HepG2 (cell line): ENCODE results near the gene NGFR. TPM values are rescaled to one million over a fixed set of nuclear protein-coding genes. Genes with fewer than 3 reads are reported as not detected.
A peak's percentile ranks its signal among the peaks of the same experiment; 100 is the strongest.

Experiments
- ARHGAP35 ChIP-seq: sonication (generic); formaldehyde crosslinking; IDR thresholded peaks from 2 replicates; pipeline ENCODE4 v1.9.0; 2022; ENCODE audit warnings: mild to moderate bottlenecking, inconsistent platforms, moderate library complexity, missing genetic modification reagents, borderline replicate concordance
- CBX5 ChIP-seq: sonication (generic); formaldehyde crosslinking; IDR thresholded peaks from 2 replicates; pipeline ENCODE4 v1.4.0; 2020; ENCODE audit warnings: missing genetic modification reagents, borderline replicate concordance
- HDAC1 ChIP-seq: sonication (generic); formaldehyde crosslinking; IDR thresholded peaks from 2 replicates; pipeline ENCODE4 v1.5.1; 2020; ENCODE audit warnings: mild to moderate bottlenecking, missing genetic modification reagents
- KLF11 ChIP-seq: IDR thresholded peaks from 2 replicates; pipeline ENCODE4 v1.6.1; 2016; ENCODE audit warnings: missing compliant biosample characterization
- NFE2 ChIP-seq: sonication (generic); formaldehyde crosslinking; IDR thresholded peaks from 2 replicates; pipeline ENCODE4 v1.4.0; 2020; ENCODE audit warnings: missing genetic modification reagents
- WIZ ChIP-seq: sonication (generic); formaldehyde crosslinking; IDR thresholded peaks from 2 replicates; pipeline ENCODE4 v1.5.1; 2020; ENCODE audit warnings: mild to moderate bottlenecking, missing genetic modification reagents
- ZFAT ChIP-seq: sonication (generic); formaldehyde crosslinking; conservative IDR thresholded peaks from 2 replicates; pipeline ENCODE4 v1.8.1; 2023; ENCODE audit warnings: missing genetic modification reagents, inconsistent platforms
- ZMYM3 ChIP-seq: sonication (generic); formaldehyde crosslinking; IDR thresholded peaks from 2 replicates; pipeline ENCODE4 v1.5.1; 2020; ENCODE audit warnings: mild to moderate bottlenecking, missing genetic modification reagents
- ZNF350 ChIP-seq: sonication (generic); formaldehyde crosslinking; IDR thresholded peaks from 2 replicates; pipeline ENCODE4 v1.4.0; 2020; ENCODE audit warnings: mild to moderate bottlenecking, low read depth, missing genetic modification reagents, borderline replicate concordance
- ZNF501 ChIP-seq: sonication (generic); formaldehyde crosslinking; IDR thresholded peaks from 2 replicates; pipeline ENCODE4 v1.5.1; 2020; ENCODE audit warnings: mild to moderate bottlenecking, moderate library complexity, missing genetic modification reagents
- ZNF558 ChIP-seq: sonication (generic); formaldehyde crosslinking; IDR thresholded peaks from 2 replicates; pipeline ENCODE4 v1.9.0; 2022; ENCODE audit warnings: mild to moderate bottlenecking, missing genetic modification reagents, borderline replicate concordance
- ZNF670 ChIP-seq: sonication (generic); formaldehyde crosslinking; IDR thresholded peaks from 2 replicates; pipeline ENCODE4 v1.8.0; 2022; ENCODE audit warnings: mild to moderate bottlenecking, missing genetic modification reagents, borderline replicate concordance
- ZNF749 ChIP-seq: sonication (generic); formaldehyde crosslinking; IDR thresholded peaks from 2 replicates; pipeline ENCODE4 v1.8.0; 2022; ENCODE audit warnings: mild to moderate bottlenecking, missing genetic modification reagents, moderate library complexity, borderline replicate concordance
- ZNF75D ChIP-seq: sonication (generic); formaldehyde crosslinking; IDR thresholded peaks from 2 replicates; pipeline ENCODE4 v1.8.1; 2023; ENCODE audit warnings: missing genetic modification reagents, mild to moderate bottlenecking, borderline replicate concordance
- polyA plus RNA-seq, 8 experiments: library from polyadenylated mRNA; depleted of rRNA in 3 of 8; stranded (reverse) in 7 of 8; unstranded in 1 of 8; fragments of >200 nt; fragmentation: Illumina TruSeq in 4 of 8; extraction: Trizol in 4 of 8; gene quantifications; 2 replicates each; pipeline versions ENCODE4 v1.2.1 to v1.2.3, GENCODE V29; 2011 to 2016; ENCODE audit warnings: low read depth in 4 of 8, missing spikeins in 1 of 8, mixed read lengths in 1 of 8; ENCODE audit not compliant: insufficient read depth in 1 of 8
- total RNA-seq, 5 experiments: library from RNA; depleted of rRNA; stranded (reverse); fragments of >200 nt; fragmentation: Illumina TruSeq; extraction: Trizol; gene quantifications; 2 replicates each; pipeline ENCODE4 v1.2.3, GENCODE V29; 2016; ENCODE audit warnings: low read depth in 1 of 5
- TF ChIP-seq, protein P1 (sequence below): sonication (generic); formaldehyde crosslinking; IDR thresholded peaks from 2 replicates; pipeline ENCODE4 v1.4.0; 2020; ENCODE audit warnings: missing genetic modification reagents
- TF ChIP-seq, protein P2 (sequence below): IDR thresholded peaks from 2 replicates; pipeline ENCODE4 v1.6.1; 2016; ENCODE audit warnings: mild to moderate bottlenecking
- TF ChIP-seq, protein P3 (sequence below): IDR thresholded peaks from 2 replicates; pipeline ENCODE4 v1.4.0; 2020; ENCODE audit warnings: mild to moderate bottlenecking, missing genetic modification reagents
- TF ChIP-seq, protein P4 (sequence below): sonication (generic); formaldehyde crosslinking; conservative IDR thresholded peaks from 2 replicates; pipeline ENCODE4 v1.4.0; 2020; ENCODE audit warnings: missing genetic modification reagents
- TF ChIP-seq, protein P5 (sequence below): sonication (generic); formaldehyde crosslinking; IDR thresholded peaks from 2 replicates; pipeline ENCODE4 v1.4.0; 2020; ENCODE audit warnings: mild to moderate bottlenecking, missing genetic modification reagents

The NGFR gene
- total and polyA plus RNA-seq, 2 of the 13 experiments (the other 11 are each of a cell fraction or from before 2014, with no cell fraction given) = 1.1 to 1.8 TPM

DNA sequence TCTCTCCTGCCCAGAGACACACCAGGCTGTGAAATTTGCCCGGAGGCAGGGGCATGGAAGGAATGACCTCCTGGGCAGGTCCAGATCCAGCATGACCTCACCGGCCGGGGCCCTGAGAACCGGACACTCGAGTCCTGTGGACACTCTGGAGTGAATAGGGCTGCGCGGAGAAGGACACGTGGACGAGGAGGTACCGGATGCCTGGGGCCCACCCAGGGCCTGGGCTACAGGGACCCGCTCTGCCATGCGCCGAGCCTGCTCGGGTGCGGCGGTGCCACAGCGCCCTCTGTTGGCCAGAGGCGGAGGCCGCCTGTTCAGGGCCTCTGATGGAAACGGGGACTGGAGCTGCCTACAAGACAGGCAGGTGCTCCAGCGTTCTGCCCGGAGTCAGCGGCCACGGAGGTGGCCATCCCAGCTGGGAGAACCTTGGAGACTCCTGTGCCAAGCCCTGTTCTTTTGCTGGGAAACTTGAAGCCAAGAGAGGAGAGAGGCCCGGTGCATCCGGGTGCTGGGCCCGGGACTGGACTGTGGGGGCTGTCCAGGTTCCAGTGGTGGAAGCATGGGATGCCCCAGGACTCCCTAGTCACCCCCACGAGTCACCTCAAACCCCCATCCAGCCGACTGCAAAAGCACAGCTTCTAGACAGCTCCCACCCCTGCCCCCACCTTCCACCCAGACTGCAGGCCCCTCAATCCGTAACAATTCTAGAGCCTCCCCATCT, 61.3 kb downstream of the NGFR start (continued):
- TF ChIP-seq, protein P1, sequence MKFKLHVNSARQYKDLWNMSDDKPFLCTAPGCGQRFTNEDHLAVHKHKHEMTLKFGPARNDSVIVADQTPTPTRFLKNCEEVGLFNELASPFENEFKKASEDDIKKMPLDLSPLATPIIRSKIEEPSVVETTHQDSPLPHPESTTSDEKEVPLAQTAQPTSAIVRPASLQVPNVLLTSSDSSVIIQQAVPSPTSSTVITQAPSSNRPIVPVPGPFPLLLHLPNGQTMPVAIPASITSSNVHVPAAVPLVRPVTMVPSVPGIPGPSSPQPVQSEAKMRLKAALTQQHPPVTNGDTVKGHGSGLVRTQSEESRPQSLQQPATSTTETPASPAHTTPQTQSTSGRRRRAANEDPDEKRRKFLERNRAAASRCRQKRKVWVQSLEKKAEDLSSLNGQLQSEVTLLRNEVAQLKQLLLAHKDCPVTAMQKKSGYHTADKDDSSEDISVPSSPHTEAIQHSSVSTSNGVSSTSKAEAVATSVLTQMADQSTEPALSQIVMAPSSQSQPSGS (CRISPR knock-in tag) = peak; percentile 49; the same call in 1 of the 2 replicates
- TF ChIP-seq, protein P2, sequence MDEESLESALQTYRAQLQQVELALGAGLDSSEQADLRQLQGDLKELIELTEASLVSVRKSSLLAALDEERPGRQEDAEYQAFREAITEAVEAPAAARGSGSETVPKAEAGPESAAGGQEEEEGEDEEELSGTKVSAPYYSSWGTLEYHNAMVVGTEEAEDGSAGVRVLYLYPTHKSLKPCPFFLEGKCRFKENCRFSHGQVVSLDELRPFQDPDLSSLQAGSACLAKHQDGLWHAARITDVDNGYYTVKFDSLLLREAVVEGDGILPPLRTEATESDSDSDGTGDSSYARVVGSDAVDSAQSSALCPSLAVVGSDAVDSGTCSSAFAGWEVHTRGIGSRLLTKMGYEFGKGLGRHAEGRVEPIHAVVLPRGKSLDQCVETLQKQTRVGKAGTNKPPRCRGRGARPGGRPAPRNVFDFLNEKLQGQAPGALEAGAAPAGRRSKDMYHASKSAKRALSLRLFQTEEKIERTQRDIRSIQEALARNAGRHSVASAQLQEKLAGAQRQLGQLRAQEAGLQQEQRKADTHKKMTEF (CRISPR knock-in tag) = peak; percentile 83
- no peak for TF ChIP-seq ZNF558 (CRISPR knock-in tag)
- peak; percentile 35; the same call in 1 of the 2 replicates for TF ChIP-seq ZNF670 (CRISPR knock-in tag)
- 0 out of 2 replicates have a peak, but pooled peaks have one; percentile 15 for TF ChIP-seq ZNF75D (CRISPR knock-in tag)
- peak; percentile 95 for TF ChIP-seq ZNF501 (CRISPR knock-in tag)
- TF ChIP-seq KLF11 (CRISPR knock-in tag) = 0 out of 2 replicates have a peak, but pooled peaks have one; percentile 36
- TF ChIP-seq, protein P3, sequence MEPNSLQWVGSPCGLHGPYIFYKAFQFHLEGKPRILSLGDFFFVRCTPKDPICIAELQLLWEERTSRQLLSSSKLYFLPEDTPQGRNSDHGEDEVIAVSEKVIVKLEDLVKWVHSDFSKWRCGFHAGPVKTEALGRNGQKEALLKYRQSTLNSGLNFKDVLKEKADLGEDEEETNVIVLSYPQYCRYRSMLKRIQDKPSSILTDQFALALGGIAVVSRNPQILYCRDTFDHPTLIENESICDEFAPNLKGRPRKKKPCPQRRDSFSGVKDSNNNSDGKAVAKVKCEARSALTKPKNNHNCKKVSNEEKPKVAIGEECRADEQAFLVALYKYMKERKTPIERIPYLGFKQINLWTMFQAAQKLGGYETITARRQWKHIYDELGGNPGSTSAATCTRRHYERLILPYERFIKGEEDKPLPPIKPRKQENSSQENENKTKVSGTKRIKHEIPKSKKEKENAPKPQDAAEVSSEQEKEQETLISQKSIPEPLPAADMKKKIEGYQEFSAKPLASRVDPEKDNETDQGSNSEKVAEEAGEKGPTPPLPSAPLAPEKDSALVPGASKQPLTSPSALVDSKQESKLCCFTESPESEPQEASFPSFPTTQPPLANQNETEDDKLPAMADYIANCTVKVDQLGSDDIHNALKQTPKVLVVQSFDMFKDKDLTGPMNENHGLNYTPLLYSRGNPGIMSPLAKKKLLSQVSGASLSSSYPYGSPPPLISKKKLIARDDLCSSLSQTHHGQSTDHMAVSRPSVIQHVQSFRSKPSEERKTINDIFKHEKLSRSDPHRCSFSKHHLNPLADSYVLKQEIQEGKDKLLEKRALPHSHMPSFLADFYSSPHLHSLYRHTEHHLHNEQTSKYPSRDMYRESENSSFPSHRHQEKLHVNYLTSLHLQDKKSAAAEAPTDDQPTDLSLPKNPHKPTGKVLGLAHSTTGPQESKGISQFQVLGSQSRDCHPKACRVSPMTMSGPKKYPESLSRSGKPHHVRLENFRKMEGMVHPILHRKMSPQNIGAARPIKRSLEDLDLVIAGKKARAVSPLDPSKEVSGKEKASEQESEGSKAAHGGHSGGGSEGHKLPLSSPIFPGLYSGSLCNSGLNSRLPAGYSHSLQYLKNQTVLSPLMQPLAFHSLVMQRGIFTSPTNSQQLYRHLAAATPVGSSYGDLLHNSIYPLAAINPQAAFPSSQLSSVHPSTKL (CRISPR knock-in tag) = peak; percentile 61
- TF ChIP-seq ARHGAP35 = 0 out of 2 replicates have a peak, but pooled peaks have one; percentile 45
- TF ChIP-seq, protein P4, sequence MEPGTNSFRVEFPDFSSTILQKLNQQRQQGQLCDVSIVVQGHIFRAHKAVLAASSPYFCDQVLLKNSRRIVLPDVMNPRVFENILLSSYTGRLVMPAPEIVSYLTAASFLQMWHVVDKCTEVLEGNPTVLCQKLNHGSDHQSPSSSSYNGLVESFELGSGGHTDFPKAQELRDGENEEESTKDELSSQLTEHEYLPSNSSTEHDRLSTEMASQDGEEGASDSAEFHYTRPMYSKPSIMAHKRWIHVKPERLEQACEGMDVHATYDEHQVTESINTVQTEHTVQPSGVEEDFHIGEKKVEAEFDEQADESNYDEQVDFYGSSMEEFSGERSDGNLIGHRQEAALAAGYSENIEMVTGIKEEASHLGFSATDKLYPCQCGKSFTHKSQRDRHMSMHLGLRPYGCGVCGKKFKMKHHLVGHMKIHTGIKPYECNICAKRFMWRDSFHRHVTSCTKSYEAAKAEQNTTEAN (CRISPR knock-in tag) = no peak
- peak; percentile 83 for TF ChIP-seq HDAC1 (CRISPR knock-in tag)
- TF ChIP-seq WIZ (CRISPR knock-in tag) = peak; percentile 16; the same call in 1 of the 2 replicates
- no peak for TF ChIP-seq ZFAT (CRISPR knock-in tag)
- TF ChIP-seq NFE2 (CRISPR knock-in tag) = 0 out of 2 replicates have a peak, but pooled peaks have one; percentile 42
- peak; percentile 75 for TF ChIP-seq ZMYM3
- peak; percentile 82 for TF ChIP-seq ZNF350
- no peak for TF ChIP-seq ZNF749
- TF ChIP-seq CBX5 (CRISPR knock-in tag) = peak; percentile 86
- TF ChIP-seq, protein P5, sequence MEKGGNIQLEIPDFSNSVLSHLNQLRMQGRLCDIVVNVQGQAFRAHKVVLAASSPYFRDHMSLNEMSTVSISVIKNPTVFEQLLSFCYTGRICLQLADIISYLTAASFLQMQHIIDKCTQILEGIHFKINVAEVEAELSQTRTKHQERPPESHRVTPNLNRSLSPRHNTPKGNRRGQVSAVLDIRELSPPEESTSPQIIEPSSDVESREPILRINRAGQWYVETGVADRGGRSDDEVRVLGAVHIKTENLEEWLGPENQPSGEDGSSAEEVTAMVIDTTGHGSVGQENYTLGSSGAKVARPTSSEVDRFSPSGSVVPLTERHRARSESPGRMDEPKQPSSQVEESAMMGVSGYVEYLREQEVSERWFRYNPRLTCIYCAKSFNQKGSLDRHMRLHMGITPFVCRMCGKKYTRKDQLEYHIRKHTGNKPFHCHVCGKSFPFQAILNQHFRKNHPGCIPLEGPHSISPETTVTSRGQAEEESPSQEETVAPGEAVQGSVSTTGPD = 0 out of 2 replicates have a peak, but pooled peaks have one; percentile 7
